DMS 273 treated with DMSO at 0.1 percent for 48 hours (cell line): ENCODE measurements around the gene GSE1.

Source experiments
- DNase-seq: peaks from one replicate; lab custom pipeline; 2025; lab: John Stamatoyannopoulos, UW

Gene GSE1

DNA sequence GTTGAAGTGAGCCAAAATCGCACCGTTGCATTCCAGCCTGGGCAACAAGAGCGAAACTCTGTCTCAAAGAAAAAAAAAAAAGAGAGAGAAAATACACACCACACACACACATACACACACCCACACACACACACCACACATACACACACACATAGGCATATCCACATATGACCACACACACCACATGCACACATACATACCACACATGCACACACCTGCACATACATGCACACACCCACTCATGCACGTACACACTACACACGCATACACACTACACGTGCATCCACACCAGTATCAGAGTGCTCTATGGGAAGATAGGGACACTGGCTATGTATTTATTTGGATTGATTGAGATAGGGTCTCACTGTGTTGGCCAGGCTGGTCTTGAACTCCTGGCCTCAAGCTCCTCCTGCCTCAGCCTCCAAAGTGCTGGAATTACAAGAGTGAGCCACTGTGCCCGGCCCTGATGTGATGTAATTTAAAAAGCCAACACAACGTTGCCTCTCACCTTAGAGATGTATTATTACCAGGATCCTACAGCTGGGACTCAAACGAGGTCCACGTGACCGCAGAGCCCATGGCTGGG, 93.4 kb downstream of the GSE1 start:
- no peak for DNase-seq

DNA sequence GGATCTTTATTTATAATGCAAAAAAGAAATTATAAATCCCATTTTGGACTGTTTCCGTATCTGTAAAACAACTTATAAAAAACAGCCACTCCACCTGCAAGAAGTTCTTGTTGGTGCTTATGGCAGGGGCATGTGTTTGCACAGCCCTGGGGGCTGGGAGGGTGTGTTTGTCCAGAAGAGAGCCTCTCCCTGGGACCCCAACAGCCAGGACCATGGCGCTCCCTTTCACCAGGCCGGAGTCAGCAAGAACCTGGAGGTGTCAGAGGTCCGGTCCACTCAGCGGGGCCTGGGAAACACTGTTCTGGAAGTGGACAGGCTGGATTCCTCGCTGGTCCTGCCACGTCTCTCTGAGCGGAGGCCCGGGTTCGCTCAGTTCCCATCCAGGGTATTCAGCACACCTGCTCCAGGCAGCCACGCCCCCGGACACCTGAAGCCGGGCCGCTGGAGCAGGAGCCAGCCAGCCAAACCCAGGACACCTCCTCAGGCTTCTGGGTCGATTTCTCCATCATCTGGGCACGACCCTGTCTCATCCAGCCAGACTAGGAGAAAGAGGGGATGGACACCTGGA, 94.5 kb downstream of the GSE1 start:
- no peak for DNase-seq

DNA sequence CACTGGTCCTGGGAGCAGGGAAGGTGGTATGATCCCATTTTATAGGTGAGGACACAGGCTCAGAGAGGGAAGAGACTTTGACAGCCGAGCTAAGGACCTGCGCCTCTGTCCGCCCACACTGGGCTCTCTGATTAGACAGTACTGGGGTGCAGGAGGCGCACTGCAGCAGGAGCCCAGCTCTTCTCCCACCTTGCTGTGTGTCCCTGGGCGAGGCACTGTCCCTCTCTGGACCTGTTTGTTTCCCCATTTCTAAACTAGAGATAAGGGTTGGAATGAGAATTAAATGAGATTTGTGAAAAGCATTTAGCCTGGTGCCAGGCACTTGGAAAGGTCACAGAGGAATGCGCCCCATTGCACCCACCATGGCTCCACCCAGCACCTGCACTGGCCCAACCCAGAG, 95.2 kb downstream of the GSE1 start:
- DNase-seq, result no peak

GRCh38 chr16:85709766-85710585, 96.9 kb downstream of the GSE1 start:
- no peak for DNase-seq

DNA sequence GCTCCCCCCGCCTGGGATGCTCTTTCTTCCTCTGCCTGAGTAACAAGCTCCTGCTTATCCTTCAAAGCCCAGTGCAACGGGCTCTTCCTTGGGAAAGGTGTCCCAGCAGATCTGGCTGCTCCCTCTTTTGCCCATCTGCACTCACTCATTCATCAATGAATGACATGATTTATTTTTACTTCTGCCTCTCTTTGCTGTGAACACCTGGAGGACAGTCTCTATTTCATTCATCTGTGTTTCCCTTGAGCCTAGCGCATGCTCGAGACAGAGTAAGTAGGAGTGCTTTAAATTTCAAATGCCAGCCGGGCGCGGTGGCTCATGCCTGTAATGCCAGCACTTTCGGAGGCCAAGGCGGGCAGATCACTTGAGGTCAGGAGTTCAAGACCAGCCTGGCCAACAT, 97.6 kb downstream of the GSE1 start:
- no peak for DNase-seq

DNA sequence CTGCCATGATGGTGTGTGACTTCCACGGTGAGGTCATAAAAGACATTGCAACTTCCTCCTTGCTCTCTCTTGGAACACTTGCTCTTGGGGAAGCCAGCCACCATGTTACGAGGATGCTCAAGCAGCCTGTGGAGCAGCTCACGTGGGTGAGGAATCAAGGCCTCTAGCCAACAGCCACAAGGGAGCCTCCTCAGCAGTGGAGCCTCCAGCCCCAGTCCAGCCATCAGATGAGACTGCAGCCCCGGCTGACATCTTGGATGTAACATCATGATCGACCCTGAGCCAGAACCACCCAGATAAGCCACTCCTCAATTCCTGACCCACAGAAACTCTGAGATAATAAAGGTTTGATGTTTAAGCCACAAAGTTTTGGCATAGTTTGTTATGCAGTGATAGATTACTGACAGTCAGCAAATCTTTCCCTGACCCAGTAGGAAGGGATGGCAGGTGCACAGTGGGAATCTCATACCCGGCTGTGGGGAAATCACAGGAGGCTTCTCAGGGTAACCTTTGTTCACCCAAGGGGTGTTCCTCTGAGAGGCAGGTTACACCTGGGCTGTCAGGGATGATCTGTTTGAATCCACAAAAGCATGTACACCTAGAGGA, 99.0 kb downstream of the GSE1 start:
- no peak for DNase-seq

DNA sequence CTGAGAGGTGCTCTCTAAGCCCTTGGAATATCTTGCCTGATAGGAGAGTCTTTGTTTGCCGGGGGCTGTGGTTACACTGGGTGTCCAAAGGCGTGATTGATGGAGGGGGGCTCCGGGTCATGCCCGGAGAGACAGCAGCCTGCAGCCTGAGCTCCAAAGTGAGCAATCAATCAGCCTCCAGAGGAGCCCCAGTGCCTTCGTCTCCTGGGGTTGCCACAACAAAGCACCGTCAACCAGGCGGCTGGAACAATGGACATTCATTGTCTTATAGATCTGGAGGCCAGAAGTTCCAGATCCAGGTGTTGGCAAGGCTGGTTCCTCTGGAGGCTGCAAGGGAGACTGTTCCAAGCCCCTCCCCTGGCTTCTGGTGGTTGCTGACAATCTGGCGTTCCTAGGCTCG, 99.7 kb downstream of the GSE1 start:
- no peak for DNase-seq

GRCh38 chr16:85715169-85716021, 102.3 kb downstream of the GSE1 start:
- peak; percentile 47 for DNase-seq

GRCh38 chr16:85716022-85716679, 103.0 kb downstream of the GSE1 start:
- no peak for DNase-seq

GRCh38 chr16:85716680-85717038, 103.5 kb downstream of the GSE1 start:
- no peak for DNase-seq

DNA sequence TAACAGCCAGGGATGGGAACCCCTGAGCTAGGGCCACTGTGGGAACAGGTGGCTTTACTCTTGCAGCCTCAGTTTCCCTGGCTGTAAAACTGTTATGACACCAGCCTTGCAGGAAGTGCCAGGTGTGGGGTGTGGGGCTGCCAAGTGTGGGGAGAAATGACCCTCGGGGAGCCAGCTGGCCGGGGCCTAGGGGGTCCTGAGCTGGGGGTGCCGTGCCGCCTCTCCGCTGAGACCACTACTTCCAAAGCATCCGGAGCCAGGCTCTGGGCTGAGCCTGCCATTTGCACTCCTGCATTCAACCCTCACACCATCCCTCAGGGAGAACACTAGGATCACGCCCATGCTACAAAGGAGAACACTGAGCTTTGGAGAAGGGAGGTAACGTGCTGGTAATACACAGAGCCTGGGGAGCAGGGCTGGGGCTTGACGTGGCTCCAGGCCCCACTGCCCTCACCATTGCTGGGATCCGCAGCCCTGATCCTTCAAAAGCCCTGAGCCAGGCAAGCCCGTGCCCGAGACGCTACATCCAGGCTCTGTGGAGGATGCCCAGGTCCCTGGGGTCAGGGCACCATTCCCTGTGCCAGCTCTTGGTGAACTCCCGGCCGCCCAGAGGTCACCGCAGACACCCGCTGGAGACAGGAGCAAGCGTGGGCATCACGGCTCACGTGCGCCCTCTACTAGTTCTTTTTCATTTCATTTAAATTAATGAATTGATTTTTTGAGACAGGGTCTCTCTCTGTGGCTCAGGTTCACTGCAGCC, 104.5 kb downstream of the GSE1 start:
- DNase-seq, result peak; percentile 32

GRCh38 chr16:85718153-85718477, 105.0 kb downstream of the GSE1 start:
- no peak for DNase-seq

- no peak for DNase-seq
Measured at GRCh38 chr16:85718682-85719081, 105.6 kb downstream of the GSE1 start.

- DNase-seq, result no peak
Measured at GRCh38 chr16:85719605-85720301, 106.6 kb downstream of the GSE1 start.

DNA sequence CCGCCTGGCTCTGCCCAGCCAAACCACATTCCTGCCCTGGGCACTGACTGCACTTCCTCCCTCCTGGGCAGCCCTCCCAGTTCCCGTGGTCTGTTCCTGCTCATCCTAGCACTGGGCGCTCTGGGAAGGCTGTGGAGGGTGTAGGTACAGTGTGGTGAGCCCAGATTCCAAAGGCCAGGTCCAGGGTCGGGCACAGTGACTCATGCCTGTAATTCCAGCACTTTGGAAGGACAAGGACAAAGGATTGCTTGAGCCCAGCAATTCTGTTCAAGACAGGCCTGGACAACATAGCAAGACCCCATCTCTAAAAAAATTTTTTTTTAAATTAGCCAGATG, 107.1 kb downstream of the GSE1 start:
- DNase-seq, result no peak

GRCh38 chr16:85722128-85722893, 109.2 kb downstream of the GSE1 start:
- no peak for DNase-seq

DNA sequence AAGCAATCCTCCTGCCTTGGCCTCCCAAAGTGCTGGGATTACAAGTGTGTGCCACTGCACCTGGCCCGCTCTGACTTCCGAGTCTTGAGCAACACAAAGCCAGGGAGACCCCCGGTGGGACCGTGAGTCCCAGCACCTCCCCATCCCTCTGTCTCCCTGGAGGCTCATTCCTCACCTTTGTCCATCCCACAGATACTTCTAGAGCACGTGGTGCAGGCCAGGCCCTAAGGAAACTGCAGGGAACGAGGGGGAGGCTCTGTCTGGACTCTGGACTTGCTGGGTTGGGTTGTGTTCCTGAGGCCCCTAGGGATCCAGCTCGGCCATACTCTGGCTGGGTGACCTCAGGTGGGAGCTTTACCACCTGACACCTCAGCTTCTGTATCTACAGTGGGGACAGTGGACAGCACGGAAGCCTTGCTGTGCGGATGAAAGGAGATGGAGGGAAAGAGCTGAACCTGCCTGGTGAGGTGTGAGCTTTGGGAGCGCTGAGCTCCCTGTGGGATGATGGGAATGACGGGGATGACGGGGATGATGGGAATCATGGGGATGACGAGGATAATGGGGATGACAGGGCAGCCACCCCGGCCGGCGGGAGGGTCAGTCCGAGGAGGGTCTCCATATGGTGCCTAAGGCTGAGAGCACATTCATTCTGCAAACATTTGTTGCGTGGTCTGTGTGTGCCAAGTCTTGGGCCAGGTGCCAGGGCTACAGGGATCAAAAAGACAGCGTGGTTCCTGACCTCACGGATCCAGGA, 111.2 kb downstream of the GSE1 start:
- DNase-seq, result no peak

DNA sequence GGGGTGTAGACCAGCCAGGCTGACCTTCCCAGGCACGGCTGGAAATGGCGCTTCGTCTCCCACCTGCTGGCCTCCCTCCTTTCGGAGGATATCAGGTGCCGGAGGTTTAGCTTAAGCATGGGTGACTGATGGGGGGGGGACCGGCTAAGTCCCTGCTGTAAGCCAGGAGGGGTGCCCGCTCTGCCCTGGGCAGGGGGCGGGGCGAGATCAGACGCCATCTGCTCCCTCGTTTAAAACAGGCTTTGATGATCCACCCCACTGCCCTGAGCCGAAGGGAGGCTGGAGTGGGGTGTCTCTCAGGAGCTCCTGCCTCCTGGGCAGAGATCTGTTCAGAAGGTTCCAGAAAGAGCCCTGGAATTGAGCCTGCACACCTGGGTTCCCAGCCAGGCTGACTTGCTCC, 111.8 kb downstream of the GSE1 start:
- peak; percentile 31 for DNase-seq
